Stimulated activated CD4-positive, alpha-beta T cell treated with anti-CD3 and anti-CD28 coated beads, Interleukin-1b, Interleukin-23, amount 100 ng/mL, for 4 hours (primary cell): ENCODE results near the gene TRAPPC14.
"Not testable (repeated sequence)": the region's sequence is repeated elsewhere in the genome, so short reads cannot be mapped to it uniquely, and the experiment has no call there.

Source experiments
- DNase-seq, 2 donors: peaks; one replicate each; pipeline ENCODE4 v3.0.0-alpha.2; 2020; ENCODE audit warnings: low read depth in 2 of 2

The TRAPPC14 gene

GRCh38 chr7:100158229-100159098, at the start of gene TRAPPC14:
Gene TRAPPC14, minus strand, starts transcription at chr7:100158723. Its CDS starts 224 bp downstream, at chr7:100158499.
- DNase-seq: peak; percentile 88 to 96

- DNase-seq: no peak
These were observed 45.9 kb upstream of the TRAPPC14 start for GRCh38 chr7:100204454-100204853.

GRCh38 chr7:100200693-100201092, 42.2 kb upstream of the TRAPPC14 start:
- DNase-seq: no peak

GRCh38 chr7:100198266-100198665, 39.7 kb upstream of the TRAPPC14 start:
- no peak for DNase-seq

- not testable (repeated sequence) for DNase-seq
These were observed 37.4 kb upstream of the TRAPPC14 start for GRCh38 chr7:100195901-100196322.

- DNase-seq: no peak
These were observed 36.7 kb upstream of the TRAPPC14 start for GRCh38 chr7:100195222-100195621.

GRCh38 chr7:100192969-100193368, 34.4 kb upstream of the TRAPPC14 start:
- DNase-seq: no peak

- not testable (repeated sequence) for DNase-seq
These were observed 33.8 kb upstream of the TRAPPC14 start for GRCh38 chr7:100192281-100192862.

GRCh38 chr7:100191775-100192174, 33.3 kb upstream of the TRAPPC14 start:
- no peak for DNase-seq

GRCh38 chr7:100190048-100190711, 31.7 kb upstream of the TRAPPC14 start:
- no peak for DNase-seq

GRCh38 chr7:100189061-100189460, 30.5 kb upstream of the TRAPPC14 start:
- no peak for DNase-seq

- no peak for DNase-seq
These were observed 27.2 kb upstream of the TRAPPC14 start for GRCh38 chr7:100185726-100186125.

- not testable (repeated sequence) for DNase-seq
These were observed 24.6 kb upstream of the TRAPPC14 start for GRCh38 chr7:100183090-100183489.

- not testable (repeated sequence) for DNase-seq
These were observed 24.1 kb upstream of the TRAPPC14 start for GRCh38 chr7:100182616-100183015.

- DNase-seq: not testable (repeated sequence)
These were observed 21.6 kb upstream of the TRAPPC14 start for GRCh38 chr7:100180084-100180483.

GRCh38 chr7:100177045-100178001, 18.8 kb upstream of the TRAPPC14 start, which contains the start of the genes GPC2 and STAG3:
Gene GPC2, minus strand, starts transcription at chr7:100177381. Its CDS starts 182 bp downstream, at chr7:100177199.
Gene STAG3, plus strand, starts transcription at chr7:100177918. Its CDS starts 2,639 bp downstream, at chr7:100180557.
- peak; percentile 98 to 99 for DNase-seq

GRCh38 chr7:100176096-100177044, 17.8 kb upstream of the TRAPPC14 start:
- DNase-seq: no peak

- no peak for DNase-seq
These were observed 16.9 kb upstream of the TRAPPC14 start for GRCh38 chr7:100175296-100175935.

GRCh38 chr7:100174582-100174981, 16.1 kb upstream of the TRAPPC14 start:
- no peak for DNase-seq
